HG03520 (cell line): ENCODE results near the gene PPFIA4.
"Not testable (repeated sequence)": the region's sequence is repeated elsewhere in the genome, so short reads cannot be mapped to it uniquely, and the experiment has no call there.

Experiments used
- ATAC-seq: cut with Tn5 transposase; IDR thresholded peaks from one replicate; pipeline ENCODE4 v1.9.1; 2021; ENCODE audit warnings: mild to moderate bottlenecking, moderate library complexity; ENCODE audit not compliant: unreplicated experiment

PPFIA4 gene

DNA sequence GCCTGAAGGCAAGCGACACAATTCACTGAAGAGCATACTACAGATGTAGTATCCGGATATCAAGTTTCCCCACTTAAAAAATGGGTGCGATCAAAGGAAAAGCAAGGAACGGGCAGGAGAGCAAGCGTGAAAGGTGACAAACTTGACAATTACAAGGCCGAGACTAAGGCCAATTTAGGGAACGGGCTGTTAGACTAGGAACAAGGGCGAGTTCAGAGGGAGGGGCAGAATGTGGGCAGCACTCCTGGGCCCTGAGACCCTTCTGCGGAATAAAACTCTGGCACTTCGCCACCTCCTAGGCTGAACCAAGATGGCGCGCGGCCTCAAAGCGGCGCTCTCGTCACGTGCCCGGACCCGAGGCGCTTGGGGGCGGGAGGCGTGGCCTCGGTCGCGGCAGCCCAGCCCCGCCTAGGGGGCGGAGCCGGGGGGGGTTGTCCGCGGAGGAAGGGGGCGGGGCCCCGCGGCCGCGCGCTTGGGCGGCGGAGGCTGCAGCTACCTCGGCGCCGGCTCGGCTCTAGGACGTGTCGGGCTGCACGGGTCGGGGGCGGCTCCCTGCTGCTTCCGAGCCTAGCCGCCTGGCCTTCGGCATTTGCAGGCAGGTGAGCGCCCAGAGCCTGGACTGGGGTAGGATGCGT is at the start of gene PPFIA4:
TSS of gene PPFIA4 (plus strand) at position 461 of the 635 bp plus-strand sequence. CDS start 12,518 bp downstream, outside the sequence.
- peak; percentile 71 for ATAC-seq

GRCh38 chr1:202976633-202977032 is 49.7 kb upstream of the PPFIA4 start:
- ATAC-seq = no peak

DNA sequence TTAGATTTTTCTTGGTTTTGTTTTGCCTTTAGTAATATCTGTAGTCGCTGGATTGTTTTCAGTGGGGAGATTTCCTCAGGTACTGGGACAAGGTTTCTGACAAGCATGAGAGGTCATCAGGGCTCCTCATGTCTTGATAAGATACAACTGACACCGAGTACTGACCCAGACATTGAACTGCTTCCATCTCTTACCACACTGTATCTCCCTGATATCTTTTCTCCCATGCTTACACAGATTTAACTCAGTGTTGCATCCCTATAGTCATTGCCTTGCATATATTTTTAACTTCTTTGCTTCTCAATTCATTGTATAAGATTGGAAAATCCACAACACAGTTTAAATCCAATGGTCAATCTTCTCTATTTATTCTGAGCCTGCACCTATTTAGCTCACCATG is 46.8 kb upstream of the PPFIA4 start:
- no peak for ATAC-seq

GRCh38 chr1:202981939-202982338 is 44.4 kb upstream of the PPFIA4 start:
- ATAC-seq = no peak

- ATAC-seq = no peak
Observed at GRCh38 chr1:202982715-202983430, 43.4 kb upstream of the PPFIA4 start.

DNA sequence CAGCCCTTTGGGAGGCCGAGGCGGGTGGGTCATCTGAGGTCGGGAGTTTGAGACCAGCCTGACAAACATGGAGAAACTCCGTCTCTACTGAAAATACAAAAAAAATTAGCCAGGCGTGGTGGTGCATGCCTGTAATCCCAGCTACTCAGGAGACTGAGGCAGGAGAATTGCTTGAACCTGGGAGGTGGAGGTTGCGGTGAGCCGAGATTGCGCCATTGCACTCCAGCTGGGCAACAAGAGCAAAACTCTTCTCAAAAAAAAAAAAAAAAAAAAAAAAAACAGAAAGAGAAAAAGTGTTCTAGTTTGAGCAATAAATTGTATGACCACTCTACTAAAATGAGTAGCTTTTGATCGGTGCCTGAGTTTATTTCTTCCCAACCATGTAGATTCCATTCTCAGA is 40.2 kb upstream of the PPFIA4 start:
- ATAC-seq = not testable (repeated sequence)

GRCh38 chr1:202987255-202987654 is 39.0 kb upstream of the PPFIA4 start:
- no peak for ATAC-seq

DNA sequence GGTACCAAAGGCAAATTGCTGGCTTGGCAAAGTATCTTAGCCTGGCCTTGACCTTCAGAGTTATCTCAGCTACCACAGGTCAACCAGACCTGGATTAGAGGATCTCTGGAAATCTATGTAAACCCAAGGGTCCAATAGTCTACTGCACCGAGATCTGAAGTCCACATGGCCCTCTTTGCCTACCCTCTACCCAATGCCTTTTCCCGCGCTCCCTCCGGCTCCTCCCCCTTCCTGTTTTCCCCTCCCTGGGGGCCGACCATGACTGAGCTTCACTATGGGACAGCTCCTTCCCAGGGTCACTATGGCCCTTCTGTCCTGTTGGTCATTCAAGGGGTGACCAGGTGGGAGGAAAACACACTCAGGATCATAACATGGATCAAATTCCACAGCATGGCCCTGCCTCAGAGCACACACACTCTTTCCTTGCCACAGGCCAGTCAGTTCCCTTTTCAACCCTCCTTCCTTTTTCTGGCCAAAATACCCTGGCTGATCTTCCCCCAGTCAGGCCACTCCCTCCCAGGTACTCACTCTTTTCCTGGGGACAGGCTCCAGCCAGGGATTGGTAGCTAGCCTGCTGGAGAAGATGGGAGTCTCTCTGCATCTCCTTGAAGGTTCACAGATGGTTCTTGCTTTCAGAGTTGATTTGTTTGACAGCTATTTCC is 38.2 kb upstream of the PPFIA4 start:
- no peak for ATAC-seq

DNA sequence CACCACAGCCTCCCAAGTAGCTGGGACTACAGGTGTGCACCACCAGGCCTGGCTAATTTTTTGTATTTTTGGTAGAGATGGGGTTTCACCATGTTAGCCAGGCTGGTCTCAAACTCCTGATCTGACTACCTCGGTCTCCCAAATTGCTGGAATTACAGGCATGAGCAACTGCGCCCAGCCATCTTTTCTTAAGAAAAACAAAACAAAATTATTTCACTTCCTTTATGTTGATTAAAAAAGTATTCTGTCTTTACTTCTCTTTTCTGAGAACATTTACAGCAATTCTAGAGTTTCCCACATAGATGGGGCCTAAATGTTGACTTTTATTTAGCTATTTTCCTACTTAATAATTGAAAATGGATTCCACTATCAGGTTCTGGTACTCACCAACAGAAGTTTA is 36.4 kb upstream of the PPFIA4 start:
- no peak for ATAC-seq

DNA sequence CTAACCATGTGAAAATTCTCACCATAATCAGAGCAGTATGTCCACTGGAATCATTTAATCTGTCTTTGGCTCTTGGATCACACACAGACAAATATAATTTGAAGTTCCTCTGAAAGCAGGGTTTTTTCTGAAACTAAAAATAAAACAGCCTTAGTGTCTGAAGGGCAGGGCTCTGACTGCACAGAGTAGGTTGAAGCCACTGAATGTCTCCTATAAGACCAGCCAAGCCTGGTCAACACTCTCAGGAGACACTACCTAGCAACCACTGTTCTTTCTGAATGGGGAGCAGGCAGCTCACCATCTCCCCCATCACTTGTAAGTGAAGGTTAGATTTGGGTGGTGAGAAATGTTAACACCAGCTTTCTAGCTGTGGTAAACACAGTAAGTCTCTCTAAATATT is 35.2 kb upstream of the PPFIA4 start:
- ATAC-seq = no peak

DNA sequence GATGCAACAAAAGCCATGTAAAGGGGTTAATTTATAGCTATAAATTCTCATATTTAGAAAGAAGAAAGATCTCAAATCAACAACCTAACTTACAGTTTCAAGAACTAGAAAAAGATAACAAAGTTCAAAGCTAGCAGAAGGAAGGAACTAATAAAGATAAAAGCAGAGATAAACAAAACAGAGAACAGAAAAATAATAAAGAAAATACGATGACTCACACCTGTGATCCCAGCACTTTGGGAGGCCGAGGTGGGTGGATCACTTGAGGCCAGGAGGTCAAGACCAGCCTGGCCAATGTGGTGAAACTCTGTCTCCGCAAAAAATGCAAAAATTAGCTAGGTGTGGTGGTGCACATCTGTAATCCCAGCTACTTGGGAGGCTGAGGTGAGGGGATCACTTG is 31.5 kb upstream of the PPFIA4 start:
- ATAC-seq = no peak

DNA sequence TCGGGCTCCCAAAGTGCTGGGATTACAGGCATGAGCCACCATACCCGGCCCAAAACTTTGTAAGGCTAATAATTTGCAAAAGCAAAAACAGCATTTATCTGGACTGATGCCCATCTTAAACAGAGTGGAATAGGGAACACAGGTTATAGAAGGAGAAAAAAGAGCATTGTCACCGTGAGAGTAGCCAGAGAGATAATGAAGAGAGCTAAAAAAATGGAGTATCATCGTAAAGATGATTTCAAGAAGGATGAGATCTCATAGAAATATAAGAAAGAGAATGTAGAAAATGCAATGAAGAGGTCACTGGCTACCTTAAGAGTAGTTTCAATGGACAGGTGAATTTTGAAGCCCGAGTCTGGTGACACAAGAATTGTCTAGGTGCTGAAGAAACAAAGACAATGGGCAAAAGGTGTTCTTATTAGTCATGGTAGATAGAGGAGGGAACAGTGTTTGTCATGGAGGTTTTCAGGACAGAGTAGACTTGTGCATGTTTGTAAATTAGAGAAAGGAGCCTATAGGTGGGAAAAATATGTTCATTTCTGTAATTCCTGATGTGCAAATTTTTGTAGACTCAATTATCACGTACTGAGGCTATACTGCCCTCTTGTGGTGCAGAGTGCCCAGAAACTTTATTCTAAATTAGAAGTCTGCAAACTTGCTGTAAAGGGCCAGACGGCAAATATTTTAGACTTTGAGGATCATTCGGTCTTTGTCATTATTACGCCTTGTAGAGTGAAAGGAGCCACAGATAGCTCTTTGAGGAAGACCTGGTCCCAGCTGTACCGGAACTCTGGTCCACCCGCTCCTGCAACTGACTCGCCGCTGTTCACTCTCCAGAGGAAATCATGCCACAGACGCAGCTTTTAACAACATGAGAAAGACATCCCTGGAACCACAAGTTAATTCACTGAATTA is 27.2 kb upstream of the PPFIA4 start:
- ATAC-seq = no peak

- no peak for ATAC-seq
Observed at GRCh38 chr1:203000217-203000944, 25.9 kb upstream of the PPFIA4 start.

- no peak for ATAC-seq
Observed at GRCh38 chr1:203001986-203002385, 24.3 kb upstream of the PPFIA4 start.

DNA sequence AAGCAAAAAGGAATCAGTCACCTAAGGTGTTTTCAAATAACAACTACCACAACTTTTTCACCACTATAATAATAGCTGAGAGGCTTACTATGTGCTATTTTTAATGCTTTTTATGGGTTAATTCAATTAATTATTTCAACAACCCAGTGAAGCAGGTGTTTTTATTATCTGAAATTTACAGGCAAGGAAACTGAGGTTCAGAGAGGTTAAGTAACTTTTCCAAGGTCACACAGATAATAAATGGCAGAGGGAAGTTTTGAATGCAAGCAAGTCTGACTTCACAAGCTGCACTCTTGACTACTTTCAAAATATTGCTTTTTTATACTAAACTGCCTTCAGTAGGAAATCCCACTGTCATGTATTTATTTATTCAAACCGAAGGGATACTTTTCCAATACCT is 23.3 kb upstream of the PPFIA4 start:
- ATAC-seq = no peak

DNA sequence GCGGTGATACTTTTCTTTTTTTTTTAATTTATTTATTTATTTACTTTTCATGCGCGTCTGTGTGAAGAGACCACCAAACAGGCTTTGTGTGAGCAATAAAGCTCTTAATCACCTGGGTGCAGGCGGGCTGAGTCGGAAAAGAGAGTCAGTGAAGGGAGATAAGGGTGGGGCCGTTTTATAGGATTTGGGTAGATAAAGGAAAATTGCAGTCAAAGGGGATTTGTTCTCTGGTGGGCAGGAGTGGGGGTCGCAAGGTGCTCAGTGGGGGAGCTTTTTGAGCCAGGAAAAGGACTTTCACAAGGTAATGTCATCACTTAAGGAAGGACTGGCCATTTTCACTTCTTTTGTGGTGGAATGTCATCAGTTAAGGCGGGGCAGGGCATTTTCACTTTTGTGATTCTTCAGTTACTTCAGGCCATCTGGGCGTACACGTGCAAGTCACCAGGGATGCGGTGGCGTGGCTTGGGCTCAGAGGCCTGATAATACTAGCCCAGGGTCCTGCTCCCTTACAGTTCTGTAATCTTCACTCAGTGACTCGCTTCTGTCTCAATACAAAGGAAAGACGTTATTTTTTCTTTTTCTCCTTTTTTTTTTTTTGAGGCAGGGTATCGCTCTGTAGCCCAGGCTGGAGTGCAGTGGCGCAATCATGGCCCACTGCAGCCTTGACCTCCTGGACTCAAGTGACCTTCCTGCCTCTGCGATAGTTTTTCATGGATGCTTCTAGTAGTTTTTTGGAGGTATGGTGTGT is 20.7 kb upstream of the PPFIA4 start:
- not testable (repeated sequence) for ATAC-seq

DNA sequence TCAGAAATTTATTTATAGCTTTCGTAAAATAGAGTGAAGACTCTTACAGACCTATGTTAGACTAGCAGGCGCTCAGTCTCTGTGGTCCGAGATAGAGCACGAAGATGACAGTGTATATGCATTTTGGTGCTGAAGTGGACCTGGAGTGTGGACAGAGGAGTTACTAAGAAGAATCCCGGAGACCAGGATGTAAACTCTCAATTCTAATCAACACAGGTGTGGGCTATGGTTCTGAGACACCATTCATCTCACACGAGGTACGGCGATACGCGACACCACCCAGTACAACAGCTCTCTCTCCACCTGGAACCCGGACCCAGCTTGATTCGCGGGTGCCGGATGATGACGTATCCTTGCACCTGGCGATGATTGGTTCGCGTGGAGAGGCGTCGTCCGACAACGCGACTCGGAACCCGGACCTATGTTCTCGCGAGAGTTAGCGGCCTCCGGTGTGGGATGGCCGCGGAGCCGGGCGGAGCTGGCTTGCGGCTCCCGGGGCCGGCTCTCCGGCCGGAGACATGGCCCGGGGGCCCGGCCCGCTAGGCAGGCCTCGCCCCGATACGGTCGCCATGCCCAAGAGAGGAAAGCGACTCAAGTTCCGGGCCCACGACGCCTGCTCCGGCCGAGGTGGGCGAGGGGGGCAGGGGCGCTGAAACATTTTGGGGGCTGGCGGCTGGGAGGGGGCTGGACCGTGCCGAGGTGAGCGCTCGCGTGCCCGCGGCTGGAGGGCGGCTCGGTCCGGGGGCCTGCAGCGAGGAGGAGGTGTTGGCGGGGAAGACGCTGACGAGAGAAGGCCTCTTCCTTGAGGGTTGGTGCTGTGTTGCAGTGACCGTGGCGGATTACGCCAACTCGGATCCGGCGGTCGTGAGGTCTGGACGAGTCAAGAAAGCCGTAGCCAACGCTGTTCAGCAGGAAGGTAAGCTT is 19.1 kb upstream of the PPFIA4 start, which contains the start of gene TMEM183A:
TSS of gene TMEM183A (plus strand) at position 427 of the 924 bp plus-strand sequence. CDS start at position 519, 92 bp downstream.
- peak; percentile 89 for ATAC-seq

- ATAC-seq = no peak
Observed at GRCh38 chr1:203009185-203009584, 17.1 kb upstream of the PPFIA4 start.
